Upper lobe of right lung (tissue), 1 donor: Measurements from ENCODE around the gene PEX12. TPM values are rescaled to one million over a fixed set of nuclear protein-coding genes. Genes with fewer than 3 reads are reported as not detected.

Source experiments
- ATAC-seq: fragments of 200-7000 bp; cut with Tn5 transposase; one replicate; pipeline ENCODE4 v1.9.1; 2020; ENCODE audit warnings: mild to moderate bottlenecking, moderate library complexity
- DNase-seq: peaks from one replicate; pipeline ENCODE4 v3.0.0-alpha.2; 2020
- H3K27ac ChIP-seq: fragments of 200-600 bp; one replicate; pipeline ENCODE4 v1.8.0; 2022
- H3K27me3 ChIP-seq: fragments of 200-600 bp; one replicate; pipeline ENCODE4 v1.8.0; 2022; ENCODE audit warnings: mild to moderate bottlenecking
- H3K36me3 ChIP-seq: fragments of 200-600 bp; one replicate; pipeline ENCODE4 v1.8.0; 2022
- H3K4me1 ChIP-seq: fragments of 200-600 bp; one replicate; pipeline ENCODE4 v1.8.0; 2022
- H3K4me3 ChIP-seq: fragments of 200-600 bp; one replicate; pipeline ENCODE4 v1.8.0; 2022; ENCODE audit warnings: mild to moderate bottlenecking
- H3K9me3 ChIP-seq: fragments of 200-600 bp; one replicate; pipeline ENCODE4 v1.8.0; 2022
- intact Hi-C: fragments of 100-400 bp; cut with DNase I; formaldehyde crosslinking; loops from one replicate; pipeline ENCODE4 v1.11.0; 2022
- long read RNA-seq: library from polyadenylated mRNA; unstranded; transcript quantifications from one replicate; pipeline ENCODE4 v2.0.0, GENCODE V29; 2021
- total RNA-seq: library from RNA; stranded (reverse); fragmentation: NEBNext Ultra II Directional; extraction: Animal tissue kit (Norgen Biotek cat#: 25700); gene quantifications from one replicate; pipeline ENCODE4 v1.2.1, GENCODE V29; 2021
- TF ChIP-seq, protein P1 (sequence below): fragments of 200-600 bp; IDR thresholded peaks from one replicate; pipeline ENCODE4 v1.8.0; 2022; ENCODE audit warnings: antibody characterized with exemption
- donor health status: DM: no; HTN: yes; CAD: no; lungs with severe emphysema.

The PEX12 gene
- total RNA-seq = 4.7 TPM
- long read RNA-seq, transcript PEX12-201 (3 exons, 2,675 nt) = major isoform, 5 of 7 reads
- long read RNA-seq, partial matches to known transcripts = 2 of 7 reads
- long read RNA-seq, other reads (novel, unspliced or antisense) = 0 of 7 reads

GRCh38 chr17:35578197-35578928, at the start of gene PEX12:
TSS of gene PEX12 (minus strand) at chr17:35578571. CDS start at chr17:35578021, 550 bp downstream.
- ATAC-seq (peak; percentile 99), DNase-seq (peak; percentile 92)
- Histone ChIP-seq H3K27ac (peak within 1 kb of the TSS; percentile 92), H3K36me3 (peaks cover 23% of the 10 kb centered on the region), H3K27me3 (no peaks in the 10 kb centered on the region), H3K4me1 (peaks cover 15% of the 10 kb centered on the region), H3K9me3 (no peaks in the 10 kb centered on the region), H3K4me3 (peak within 1 kb of the TSS; percentile 69)
- intact Hi-C loops = no loop called here
- TF ChIP-seq, protein P1, sequence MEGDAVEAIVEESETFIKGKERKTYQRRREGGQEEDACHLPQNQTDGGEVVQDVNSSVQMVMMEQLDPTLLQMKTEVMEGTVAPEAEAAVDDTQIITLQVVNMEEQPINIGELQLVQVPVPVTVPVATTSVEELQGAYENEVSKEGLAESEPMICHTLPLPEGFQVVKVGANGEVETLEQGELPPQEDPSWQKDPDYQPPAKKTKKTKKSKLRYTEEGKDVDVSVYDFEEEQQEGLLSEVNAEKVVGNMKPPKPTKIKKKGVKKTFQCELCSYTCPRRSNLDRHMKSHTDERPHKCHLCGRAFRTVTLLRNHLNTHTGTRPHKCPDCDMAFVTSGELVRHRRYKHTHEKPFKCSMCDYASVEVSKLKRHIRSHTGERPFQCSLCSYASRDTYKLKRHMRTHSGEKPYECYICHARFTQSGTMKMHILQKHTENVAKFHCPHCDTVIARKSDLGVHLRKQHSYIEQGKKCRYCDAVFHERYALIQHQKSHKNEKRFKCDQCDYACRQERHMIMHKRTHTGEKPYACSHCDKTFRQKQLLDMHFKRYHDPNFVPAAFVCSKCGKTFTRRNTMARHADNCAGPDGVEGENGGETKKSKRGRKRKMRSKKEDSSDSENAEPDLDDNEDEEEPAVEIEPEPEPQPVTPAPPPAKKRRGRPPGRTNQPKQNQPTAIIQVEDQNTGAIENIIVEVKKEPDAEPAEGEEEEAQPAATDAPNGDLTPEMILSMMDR = no peak

DNA sequence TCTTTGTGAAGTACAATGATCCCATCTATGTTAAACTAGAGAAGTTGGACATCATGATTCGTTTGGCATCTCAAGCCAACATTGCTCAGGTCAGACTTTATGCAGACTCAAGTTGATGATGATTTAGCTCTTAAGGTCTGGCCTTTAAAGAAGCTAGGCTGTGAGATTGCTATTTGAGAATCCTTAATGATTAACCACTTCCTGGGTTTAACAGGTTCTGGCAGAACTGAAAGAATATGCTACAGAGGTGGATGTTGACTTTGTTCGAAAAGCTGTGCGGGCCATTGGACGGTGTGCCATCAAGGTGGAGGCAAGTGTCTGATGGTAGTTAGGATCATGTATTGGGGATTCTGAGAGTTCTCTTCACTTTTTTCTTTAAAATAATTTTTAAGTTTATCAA, 49.0 kb upstream of the PEX12 start:
- no peak overlapping the region for H3K27ac ChIP-seq
- H3K36me3 ChIP-seq = peaks cover 77% of the 10 kb centered on the region
- no peaks in the 10 kb centered on the region for H3K9me3 ChIP-seq
- peak; percentile 52 for ATAC-seq
- DNase-seq = no peak
- no peak overlapping the region for H3K4me3 ChIP-seq
- no peaks in the 10 kb centered on the region for H3K27me3 ChIP-seq
- H3K4me1 ChIP-seq = no peaks in the 10 kb centered on the region
- TF ChIP-seq, protein P1 = no peak
- intact Hi-C loops = no loop called here

- TF ChIP-seq, protein P1 = no peak
- no peak overlapping the region for H3K27ac ChIP-seq
- no peak overlapping the region for H3K4me3 ChIP-seq
- no peaks in the 10 kb centered on the region for H3K9me3 ChIP-seq
- intact Hi-C loops = no loop called here
- H3K36me3 ChIP-seq = peaks cover 32% of the 10 kb centered on the region
- H3K4me1 ChIP-seq = no peaks in the 10 kb centered on the region
- DNase-seq (no peak), ATAC-seq (no peak)
- H3K27me3 ChIP-seq = no peaks in the 10 kb centered on the region
These were observed 43.4 kb upstream of the PEX12 start for GRCh38 chr17:35621768-35622167.

DNA sequence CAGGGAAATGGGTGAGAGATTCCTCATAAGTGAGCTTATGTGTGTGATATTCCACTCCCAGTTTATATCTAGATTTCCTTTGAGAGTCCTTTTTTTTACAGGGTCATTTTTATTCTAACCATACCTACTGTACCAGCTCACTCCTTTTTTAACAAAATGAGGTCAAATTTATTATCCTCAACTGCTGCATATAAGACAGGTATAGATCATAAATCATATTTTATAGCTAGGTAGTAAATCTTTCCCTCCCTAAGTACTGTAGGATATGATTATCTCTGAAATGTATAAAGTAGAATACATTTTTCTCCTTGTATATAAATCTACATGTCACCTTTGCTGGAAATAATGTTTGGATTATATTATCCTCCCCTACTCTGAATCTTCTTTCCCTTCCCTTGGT, 40.3 kb upstream of the PEX12 start:
- Histone ChIP-seq H3K4me3 (no peak overlapping the region), H3K36me3 (peaks cover 8% of the 10 kb centered on the region), H3K27ac (no peak overlapping the region), H3K4me1 (no peaks in the 10 kb centered on the region), H3K27me3 (no peaks in the 10 kb centered on the region), H3K9me3 (no peaks in the 10 kb centered on the region)
- ATAC-seq = no peak
- intact Hi-C loops = loop anchor here (10.0 kb wide), 1 partner anchor 126 kb away; no protein-coding TSS in a partner anchor
- DNase-seq = no peak
- TF ChIP-seq, protein P1 = no peak

GRCh38 chr17:35617505-35617904, 39.1 kb upstream of the PEX12 start:
- no peaks in the 10 kb centered on the region for H3K27me3 ChIP-seq
- no peak overlapping the region for H3K4me3 ChIP-seq
- ATAC-seq = no peak
- H3K9me3 ChIP-seq = no peaks in the 10 kb centered on the region
- no peaks in the 10 kb centered on the region for H3K4me1 ChIP-seq
- peaks cover 11% of the 10 kb centered on the region for H3K36me3 ChIP-seq
- no peak for DNase-seq
- intact Hi-C loops = loop anchor here (10.0 kb wide), 1 partner anchor 127 kb away; no protein-coding TSS in a partner anchor
- TF ChIP-seq, protein P1 = no peak
- H3K27ac ChIP-seq = no peak overlapping the region
